Renal pelvis (tissue), 4 donors: ENCODE data around the gene KCNG4. TPM values are rescaled to one million over a fixed set of nuclear protein-coding genes. Genes with fewer than 3 reads are reported as not detected.
"Not testable (repeated sequence)": the region's sequence is repeated elsewhere in the genome, so short reads cannot be mapped to it uniquely, and the experiment has no call there.

Experiments
- DNase-seq: peaks from one replicate; pipeline ENCODE4 v3.0.0-alpha.2; 2013
- polyA plus RNA-seq, 3 donors: library from polyadenylated mRNA; unstranded; fragments of 120-200 nt; gene quantifications; one replicate each; pipeline ENCODE4 v1.2.1, GENCODE V29; 2013; ENCODE audit not compliant: insufficient read length in 3 of 3

KCNG4 gene
- polyA plus RNA-seq, 3 donors, result 0.03 to 0.09 (median 0.03) TPM

- no peak for DNase-seq
These were observed 3.1 kb downstream of the KCNG4 start for GRCh38 chr16:84236671-84237070.

- no peak for DNase-seq
These were observed 5.2 kb downstream of the KCNG4 start for GRCh38 chr16:84234321-84235241.

- no peak for DNase-seq
These were observed 6.1 kb downstream of the KCNG4 start for GRCh38 chr16:84233748-84234147.

- DNase-seq, result no peak
These were observed 6.8 kb downstream of the KCNG4 start for GRCh38 chr16:84232969-84233368.

GRCh38 chr16:84232060-84232459 is 7.8 kb downstream of the KCNG4 start:
- DNase-seq, result no peak

GRCh38 chr16:84229471-84229870 is 10.3 kb downstream of the KCNG4 start:
- no peak for DNase-seq

GRCh38 chr16:84228256-84228838 is 11.5 kb downstream of the KCNG4 start:
- DNase-seq, result no peak

- DNase-seq, result no peak
These were observed 12.3 kb downstream of the KCNG4 start for GRCh38 chr16:84227548-84227947.

GRCh38 chr16:84226026-84226425 is 13.8 kb downstream of the KCNG4 start:
- no peak for DNase-seq

GRCh38 chr16:84225571-84225970 is 14.2 kb downstream of the KCNG4 start:
- no peak for DNase-seq

GRCh38 chr16:84225126-84225525 is 14.7 kb downstream of the KCNG4 start:
- no peak for DNase-seq

- no peak for DNase-seq
These were observed 15.3 kb downstream of the KCNG4 start for GRCh38 chr16:84224554-84224953.

- DNase-seq, result no peak
These were observed 16.4 kb downstream of the KCNG4 start for GRCh38 chr16:84223456-84223855.

GRCh38 chr16:84220851-84221250 is 19.0 kb downstream of the KCNG4 start:
- no peak for DNase-seq

- DNase-seq, result no peak
These were observed 20.9 kb downstream of the KCNG4 start for GRCh38 chr16:84218956-84219355.

- no peak for DNase-seq
These were observed 21.5 kb downstream of the KCNG4 start for GRCh38 chr16:84218176-84218823.

GRCh38 chr16:84216144-84216543 is 23.7 kb downstream of the KCNG4 start:
- not testable (repeated sequence) for DNase-seq

- DNase-seq, result no peak
These were observed 24.3 kb downstream of the KCNG4 start for GRCh38 chr16:84215531-84215930.

- DNase-seq, result no peak
These were observed 25.3 kb downstream of the KCNG4 start for GRCh38 chr16:84214451-84215066.

- no peak for DNase-seq
These were observed 27.2 kb downstream of the KCNG4 start for GRCh38 chr16:84212631-84213030.

GRCh38 chr16:84212154-84212553 is 27.7 kb downstream of the KCNG4 start:
- DNase-seq, result no peak

GRCh38 chr16:84209989-84210388 is 29.8 kb downstream of the KCNG4 start:
- DNase-seq, result no peak
